Smooth muscle cell (in vitro differentiated cells): Measurements from ENCODE around the gene SULT2B1. TPM values are rescaled to one million over a fixed set of nuclear protein-coding genes. Genes with fewer than 3 reads are reported as not detected.
A peak's percentile ranks its signal among the peaks of the same experiment; 100 is the strongest.

ENCODE experiments used
- DNase-seq: peaks from one replicate; lab custom pipeline; 2025; ENCODE audit not compliant: unreplicated experiment; lab: John Stamatoyannopoulos, UW
- H2AFZ ChIP-seq: fragments of 200-600 bp; sonication (generic); 2 replicates; pipeline ENCODE4 v1.6.0; 2016; ENCODE audit warnings: antibody characterized with exemption, low read depth, mild to moderate bottlenecking
- H3F3A ChIP-seq: fragments of 200-600 bp; sonication (generic); 2 replicates; pipeline ENCODE4 v1.6.0; 2017; ENCODE audit warnings: antibody characterized with exemption, low read depth
- H3K27ac ChIP-seq: fragments of 200-600 bp; sonication (generic); 2 replicates; pipeline ENCODE4 v1.5.1; 2016; ENCODE audit warnings: low read depth, mild to moderate bottlenecking
- H3K27me3 ChIP-seq: fragments of 200-600 bp; sonication (generic); 2 replicates; pipeline ENCODE4 v1.6.1; 2016; ENCODE audit warnings: low read depth, mild to moderate bottlenecking
- H3K36me3 ChIP-seq: fragments of 200-600 bp; sonication (generic); 2 replicates; pipeline ENCODE4 v1.5.1; 2016; ENCODE audit warnings: low read depth
- H3K4me1 ChIP-seq: fragments of 200-600 bp; sonication (generic); 2 replicates; pipeline ENCODE4 v1.5.1; 2016; ENCODE audit warnings: low read depth
- H3K4me2 ChIP-seq: fragments of 200-600 bp; sonication (generic); 2 replicates; pipeline ENCODE4 v1.6.0; 2016; ENCODE audit warnings: mild to moderate bottlenecking
- H3K4me3 ChIP-seq: fragments of 200-600 bp; sonication (generic); 2 replicates; pipeline ENCODE4 v1.5.1; 2016; ENCODE audit warnings: mild to moderate bottlenecking
- H3K79me2 ChIP-seq: fragments of 200-600 bp; sonication (generic); 2 replicates; pipeline ENCODE4 v1.6.0; 2016; ENCODE audit warnings: low read depth, mild to moderate bottlenecking
- H3K9ac ChIP-seq: fragments of 200-600 bp; sonication (generic); 2 replicates; pipeline ENCODE4 v1.6.0; 2016; ENCODE audit warnings: low read depth
- H3K9me3 ChIP-seq: fragments of 200-600 bp; sonication (generic); replicated peaks from 2 replicates; pipeline ENCODE4 v1.5.1; 2016; ENCODE audit warnings: low read depth
- H4K20me1 ChIP-seq: fragments of 200-600 bp; sonication (generic); 2 replicates; pipeline ENCODE4 v1.6.0; 2016; ENCODE audit warnings: low read depth
- WGBS: methylation state at CpG from one replicate; pipeline ENCODE4 v1.1.7; 2016; ENCODE audit warnings: low lambda C conversion rate; 5-methylcytosine and 5-hydroxymethylcytosine counted together
- polyA plus RNA-seq: library from polyadenylated mRNA; unstranded; fragments of >200 nt; fragmentation: Nextera tagmentation; extraction: Ambion mirVana; gene quantifications from 2 replicates; pipeline ENCODE4 v1.2.1, GENCODE V29; 2016
- total RNA-seq: library from RNA; depleted of rRNA; stranded (reverse); fragments of >200 nt; gene quantifications from 2 replicates; pipeline ENCODE4 v1.2.3, GENCODE V29; 2014
- TF ChIP-seq, protein P1 (sequence below): fragments of 200-600 bp; sonication (generic); IDR thresholded peaks from 2 replicates; pipeline ENCODE4 v1.5.1; 2017; ENCODE audit warnings: borderline replicate concordance, mild to moderate bottlenecking, antibody characterized with exemption; ENCODE audit not compliant: insufficient read depth, poor library complexity, severe bottlenecking

Gene SULT2B1
- total and polyA plus RNA-seq, 2 experiments from 2014 or later = 1.7 to 2.3 TPM

DNA sequence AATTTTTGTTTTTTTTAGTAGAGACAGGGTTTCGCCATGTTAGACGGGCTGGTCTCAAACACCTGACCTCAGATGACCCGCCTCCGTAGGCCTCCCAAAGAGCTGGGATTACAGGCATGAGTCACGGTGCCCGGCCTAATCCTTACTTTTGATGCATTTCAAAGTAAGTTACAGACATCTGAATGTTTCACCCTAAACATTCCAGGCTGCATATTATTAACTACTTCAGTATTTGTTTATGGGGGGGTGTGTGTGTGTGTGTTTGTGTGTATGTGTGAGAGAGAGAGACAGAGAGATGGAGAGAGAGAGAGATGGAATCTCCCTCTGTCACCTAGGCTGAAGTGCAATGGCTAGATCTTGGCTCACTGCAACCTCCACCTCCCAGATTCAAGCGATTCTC lies 13.1 kb downstream of the SULT2B1 start:
- Histone ChIP-seq H3K36me3 (no peaks in the 10 kb centered on the region), H3K27ac (peak overlapping the region; percentile 44), H3F3A (peaks cover 29% of the 10 kb centered on the region), H2AFZ (no peak overlapping the region), H3K4me3 (no peak overlapping the region), H4K20me1 (no peaks in the 10 kb centered on the region), H3K4me2 (no peak overlapping the region), H3K4me1 (no peaks in the 10 kb centered on the region), H3K9me3 (no peaks in the 10 kb centered on the region), H3K79me2 (no peaks in the 10 kb centered on the region), H3K9ac (no peak overlapping the region), H3K27me3 (no peaks in the 10 kb centered on the region)
- DNase-seq = no peak
- 25% methylated on average over 7 of the region's 7 CpGs for WGBS
- TF ChIP-seq, protein P1, sequence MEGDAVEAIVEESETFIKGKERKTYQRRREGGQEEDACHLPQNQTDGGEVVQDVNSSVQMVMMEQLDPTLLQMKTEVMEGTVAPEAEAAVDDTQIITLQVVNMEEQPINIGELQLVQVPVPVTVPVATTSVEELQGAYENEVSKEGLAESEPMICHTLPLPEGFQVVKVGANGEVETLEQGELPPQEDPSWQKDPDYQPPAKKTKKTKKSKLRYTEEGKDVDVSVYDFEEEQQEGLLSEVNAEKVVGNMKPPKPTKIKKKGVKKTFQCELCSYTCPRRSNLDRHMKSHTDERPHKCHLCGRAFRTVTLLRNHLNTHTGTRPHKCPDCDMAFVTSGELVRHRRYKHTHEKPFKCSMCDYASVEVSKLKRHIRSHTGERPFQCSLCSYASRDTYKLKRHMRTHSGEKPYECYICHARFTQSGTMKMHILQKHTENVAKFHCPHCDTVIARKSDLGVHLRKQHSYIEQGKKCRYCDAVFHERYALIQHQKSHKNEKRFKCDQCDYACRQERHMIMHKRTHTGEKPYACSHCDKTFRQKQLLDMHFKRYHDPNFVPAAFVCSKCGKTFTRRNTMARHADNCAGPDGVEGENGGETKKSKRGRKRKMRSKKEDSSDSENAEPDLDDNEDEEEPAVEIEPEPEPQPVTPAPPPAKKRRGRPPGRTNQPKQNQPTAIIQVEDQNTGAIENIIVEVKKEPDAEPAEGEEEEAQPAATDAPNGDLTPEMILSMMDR = no peak

DNA sequence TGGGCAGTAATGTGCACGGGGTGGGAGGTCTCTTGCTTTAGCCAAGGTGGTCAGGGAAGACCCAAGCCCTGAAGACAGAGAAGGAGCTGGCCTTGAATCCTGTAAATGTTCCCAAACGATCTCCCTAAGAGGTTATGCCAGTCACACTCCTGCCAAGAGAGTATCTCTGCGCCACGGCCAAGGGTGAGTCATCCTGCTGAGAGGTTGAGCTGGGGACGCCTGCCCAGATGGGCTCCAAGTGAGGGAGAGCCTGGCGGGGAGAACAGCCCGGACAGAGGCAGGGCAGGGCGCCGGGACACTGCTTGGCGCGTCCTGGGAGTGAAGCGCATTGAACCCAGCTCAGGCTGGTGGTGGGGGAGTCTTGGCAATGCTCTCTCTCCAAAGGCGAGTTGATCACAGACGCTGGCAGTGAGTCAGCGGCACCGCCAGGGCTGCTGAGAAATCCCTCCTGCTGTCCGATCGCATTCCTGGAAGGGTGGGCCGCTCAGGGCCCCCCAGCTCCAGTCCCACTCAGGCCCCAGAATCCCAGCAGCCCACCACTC lies 16.4 kb downstream of the SULT2B1 start:
- TF ChIP-seq, protein P1 = no peak
- peak overlapping the region; percentile 91 for H3K27ac ChIP-seq
- H3K27me3 ChIP-seq = no peaks in the 10 kb centered on the region
- peak overlapping the region; percentile 84 for H2AFZ ChIP-seq
- H3K9ac ChIP-seq = peak overlapping the region; percentile 55
- peak; percentile 54 for DNase-seq
- H3K4me3 ChIP-seq = no peak overlapping the region
- no peaks in the 10 kb centered on the region for H3K36me3 ChIP-seq
- peaks cover 7% of the 10 kb centered on the region for H3K4me1 ChIP-seq
- no peaks in the 10 kb centered on the region for H3K79me2 ChIP-seq
- H3K9me3 ChIP-seq = no peaks in the 10 kb centered on the region
- 3% methylated on average over 18 of the region's 19 CpGs for WGBS
- no peaks in the 10 kb centered on the region for H4K20me1 ChIP-seq
- H3F3A ChIP-seq = peaks cover 29% of the 10 kb centered on the region
- H3K4me2 ChIP-seq = peak overlapping the region; percentile 69

DNA sequence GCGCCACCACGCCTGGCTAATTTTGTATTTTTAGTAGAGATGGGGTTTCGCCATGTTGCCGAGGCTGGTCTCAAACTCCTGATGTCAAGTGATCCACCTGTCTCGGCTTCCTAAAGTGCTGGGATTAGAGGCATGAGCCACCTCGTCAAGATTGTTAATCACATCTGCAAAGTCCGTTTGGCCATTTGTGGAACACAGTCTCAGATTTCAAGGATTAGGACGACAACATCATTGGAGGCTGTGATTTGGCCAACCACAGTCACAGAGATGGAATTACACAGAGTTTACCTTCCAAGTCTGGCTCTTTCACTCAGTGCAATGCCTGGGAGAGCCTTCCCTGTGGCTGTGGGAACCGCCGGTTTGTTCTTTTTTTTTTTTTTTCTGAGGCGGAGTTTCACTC lies 17.8 kb downstream of the SULT2B1 start:
- no peak overlapping the region for H2AFZ ChIP-seq
- H3K36me3 ChIP-seq = no peaks in the 10 kb centered on the region
- no peak overlapping the region for H3K4me3 ChIP-seq
- peaks cover 8% of the 10 kb centered on the region for H3K4me1 ChIP-seq
- 27% methylated on average over 11 of the region's 11 CpGs for WGBS
- no peak overlapping the region for H3K9ac ChIP-seq
- no peak overlapping the region for H3K4me2 ChIP-seq
- peaks cover 28% of the 10 kb centered on the region for H3F3A ChIP-seq
- TF ChIP-seq, protein P1 = no peak
- no peaks in the 10 kb centered on the region for H3K79me2 ChIP-seq
- H4K20me1 ChIP-seq = no peaks in the 10 kb centered on the region
- no peaks in the 10 kb centered on the region for H3K9me3 ChIP-seq
- no peak for DNase-seq
- no peaks in the 10 kb centered on the region for H3K27me3 ChIP-seq
- peak overlapping the region; percentile 38 for H3K27ac ChIP-seq

DNA sequence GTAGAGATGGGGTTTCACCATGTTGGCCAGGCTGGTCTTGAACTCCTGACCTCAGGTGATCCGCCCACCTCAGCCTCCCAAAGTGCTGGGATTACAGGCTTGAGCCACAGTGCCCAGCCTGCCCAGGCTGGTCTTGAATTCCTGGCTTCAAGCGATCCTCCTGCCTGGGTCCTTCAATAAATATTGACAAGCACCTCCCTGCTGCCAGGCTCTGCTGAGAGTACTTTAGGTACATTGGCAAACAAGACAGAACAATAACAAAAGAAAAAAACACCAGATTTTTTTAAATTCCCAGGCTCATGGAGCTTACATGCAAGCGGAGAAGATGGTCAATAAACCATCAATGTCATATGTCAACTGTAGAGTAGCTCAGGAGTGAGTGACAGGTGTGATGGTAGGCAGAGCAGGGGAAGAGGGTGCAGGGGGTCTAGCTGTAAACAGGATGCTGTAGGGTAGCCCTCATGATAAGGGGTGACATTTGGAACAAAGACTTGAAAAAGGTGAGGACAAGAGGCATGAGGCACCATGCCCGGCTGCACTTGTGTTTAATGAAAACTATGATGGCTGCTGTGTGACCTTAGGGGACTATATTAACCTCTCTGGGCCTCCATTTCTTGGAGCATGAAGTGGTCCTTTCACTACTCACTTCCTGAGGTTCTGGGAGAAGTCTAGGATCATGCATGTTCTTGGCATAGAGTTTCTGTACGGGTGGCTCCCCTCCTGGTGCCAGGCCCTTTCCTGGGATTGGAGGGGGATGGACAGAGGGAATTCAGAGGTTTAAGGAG lies 19.6 kb downstream of the SULT2B1 start:
- TF ChIP-seq, protein P1 = no peak
- Histone ChIP-seq H3F3A (peaks cover 21% of the 10 kb centered on the region), H3K9me3 (no peaks in the 10 kb centered on the region), H3K9ac (no peak overlapping the region), H3K27ac (no peak overlapping the region), H3K27me3 (no peaks in the 10 kb centered on the region), H3K4me1 (peaks cover 8% of the 10 kb centered on the region), H4K20me1 (no peaks in the 10 kb centered on the region), H3K79me2 (no peaks in the 10 kb centered on the region), H3K4me3 (no peak overlapping the region), H3K36me3 (no peaks in the 10 kb centered on the region), H2AFZ (no peak overlapping the region), H3K4me2 (no peak overlapping the region)
- 74% methylated on average over 5 of the region's 5 CpGs for WGBS
- no peak for DNase-seq
